ENCODE results near the gene RBM48. TPM values are rescaled to one million over a fixed set of nuclear protein-coding genes. Genes with fewer than 3 reads are reported as not detected.
"Not testable (repeated sequence)": the region's sequence is repeated elsewhere in the genome, so short reads cannot be mapped to it uniquely, and the experiment has no call there.

The RBM48 gene
- total RNA-seq = 10 to 100 TPM in 3 of 4 donors, 1 to 10 TPM in 1; 9.0 to 21.2 (median 13.6) TPM

GRCh38 chr7:92528188-92528957 is at the start of gene RBM48, which contains the start of gene PEX1:
Gene RBM48, plus strand, starts transcription at chr7:92528795. Its CDS starts 19 bp downstream, at chr7:92528814.
Gene PEX1, minus strand, starts transcription at chr7:92528520. Its CDS starts 85 bp downstream, at chr7:92528435.
- DNase-seq (ENCODE audit: low spot score in 2 of 2) = peak; percentile 97
- Histone ChIP-seq H3K27me3 (no peaks in the 10 kb centered on the region), H3K9me3 (no peaks in the 10 kb centered on the region), H3K4me1 (peaks cover 23% of the 10 kb centered on the region), H3K4me3 (peak within 1 kb of the TSS; percentile 76), H3K27ac (peak within 1 kb of the TSS; percentile 93), H3K36me3 (peaks cover 26% of the 10 kb centered on the region)
- WGBS = 0% methylated on average over 8 of the region's 79 CpGs
- TF ChIP-seq CTCF (IDR thresholded peaks at IDR 0.05) (peak in 1 of 2 donors; percentile 27), POLR2AphosphoS5 (IDR thresholded peaks at IDR 0.05) (peak in 2 of 3 donors; percentile 80 to 86), EP300 (IDR thresholded peaks at IDR 0.05) (no peak), POLR2A (IDR thresholded peaks at IDR 0.05) (peak; percentile 18 to 56)

- H3K36me3 ChIP-seq; H3K27me3 ChIP-seq; H3K4me1 ChIP-seq; H3K9me3 ChIP-seq; H3K27ac ChIP-seq; DNase-seq (ENCODE audit: low spot score in 2 of 2); H3K4me3 ChIP-seq: not testable (repeated sequence)
- WGBS = 97% methylated on average over 4 of the region's 4 CpGs
Measured at GRCh38 chr7:92479146-92479545, 49.4 kb upstream of the RBM48 start.

- not testable (repeated sequence) for H3K9me3 ChIP-seq; H3K27ac ChIP-seq; H3K4me3 ChIP-seq; DNase-seq (ENCODE audit: low spot score in 2 of 2); H3K4me1 ChIP-seq; H3K27me3 ChIP-seq
- 86% methylated on average over 6 of the region's 6 CpGs for WGBS
- H3K36me3 ChIP-seq = peaks cover 47% of the 10 kb centered on the region
Measured at GRCh38 chr7:92483624-92484023, 45.0 kb upstream of the RBM48 start.

GRCh38 chr7:92484226-92484625 is 44.4 kb upstream of the RBM48 start:
- H3K36me3 ChIP-seq = peaks cover 53% of the 10 kb centered on the region
- 95% methylated on average over 6 of the region's 6 CpGs for WGBS
- DNase-seq (ENCODE audit: low spot score in 2 of 2); H3K4me1 ChIP-seq; H3K27me3 ChIP-seq; H3K9me3 ChIP-seq; H3K4me3 ChIP-seq; H3K27ac ChIP-seq: not testable (repeated sequence)

GRCh38 chr7:92485267-92485892 is 43.2 kb upstream of the RBM48 start:
- no peak for TF ChIP-seq EP300 (IDR thresholded peaks at IDR 0.05)
- H3K36me3 ChIP-seq = peaks cover 64% of the 10 kb centered on the region
- H3K9me3 ChIP-seq = no peaks in the 10 kb centered on the region
- no peaks in the 10 kb centered on the region for H3K27me3 ChIP-seq
- H3K27ac ChIP-seq = no peak overlapping the region
- WGBS = 100% methylated on average over 2 of the region's 2 CpGs
- DNase-seq (ENCODE audit: low spot score in 2 of 2) = no peak
- no peak overlapping the region for H3K4me3 ChIP-seq
- H3K4me1 ChIP-seq = no peaks in the 10 kb centered on the region

- WGBS = 55% methylated on average over 2 of the region's 2 CpGs
- H3K4me1 ChIP-seq = no peaks in the 10 kb centered on the region
- peaks cover 70% of the 10 kb centered on the region for H3K36me3 ChIP-seq
- H3K4me3 ChIP-seq = no peak overlapping the region
- H3K9me3 ChIP-seq = no peaks in the 10 kb centered on the region
- TF ChIP-seq POLR2A (IDR thresholded peaks at IDR 0.05) = no peak
- no peak for TF ChIP-seq POLR2AphosphoS5 (IDR thresholded peaks at IDR 0.05)
- TF ChIP-seq CTCF (IDR thresholded peaks at IDR 0.05) = no peak
- TF ChIP-seq EP300 (IDR thresholded peaks at IDR 0.05) = no peak
- no peak for DNase-seq (ENCODE audit: low spot score in 2 of 2)
- H3K27ac ChIP-seq = no peak overlapping the region
- H3K27me3 ChIP-seq = no peaks in the 10 kb centered on the region
Measured at GRCh38 chr7:92485974-92486373, 42.6 kb upstream of the RBM48 start.

GRCh38 chr7:92487804-92488203 is 40.8 kb upstream of the RBM48 start:
- Histone ChIP-seq H3K36me3 (peaks cover 83% of the 10 kb centered on the region), H3K4me1 (no peaks in the 10 kb centered on the region), H3K9me3 (no peaks in the 10 kb centered on the region), H3K27me3 (no peaks in the 10 kb centered on the region), H3K27ac (no peak overlapping the region), H3K4me3 (no peak overlapping the region)
- TF ChIP-seq EP300 (IDR thresholded peaks at IDR 0.05) = no peak
- TF ChIP-seq POLR2AphosphoS5 (IDR thresholded peaks at IDR 0.05) = no peak
- TF ChIP-seq POLR2A (IDR thresholded peaks at IDR 0.05) = no peak
- TF ChIP-seq CTCF (IDR thresholded peaks at IDR 0.05) = no peak
- no peak for DNase-seq (ENCODE audit: low spot score in 2 of 2)
